OCI-LY7 (cell line): ENCODE data around the gene SCUBE2.

Experiments
- CTCF ChIP-seq: fragments of 200-600 bp; sonication (generic); conservative IDR thresholded peaks from 2 replicates; pipeline ENCODE4 v1.5.1; 2014; ENCODE audit warnings: mild to moderate bottlenecking, antibody characterized with exemption, low read length, moderate library complexity, mixed read lengths
- EZH2phosphoT487 ChIP-seq: fragments of 200-600 bp; sonication (generic); IDR thresholded peaks from 2 replicates; pipeline ENCODE4 v1.6.1; 2018; ENCODE audit warnings: low read depth, borderline replicate concordance, mild to moderate bottlenecking, mixed run types, antibody characterized with exemption, low read length, moderate library complexity, mixed read lengths

DNA sequence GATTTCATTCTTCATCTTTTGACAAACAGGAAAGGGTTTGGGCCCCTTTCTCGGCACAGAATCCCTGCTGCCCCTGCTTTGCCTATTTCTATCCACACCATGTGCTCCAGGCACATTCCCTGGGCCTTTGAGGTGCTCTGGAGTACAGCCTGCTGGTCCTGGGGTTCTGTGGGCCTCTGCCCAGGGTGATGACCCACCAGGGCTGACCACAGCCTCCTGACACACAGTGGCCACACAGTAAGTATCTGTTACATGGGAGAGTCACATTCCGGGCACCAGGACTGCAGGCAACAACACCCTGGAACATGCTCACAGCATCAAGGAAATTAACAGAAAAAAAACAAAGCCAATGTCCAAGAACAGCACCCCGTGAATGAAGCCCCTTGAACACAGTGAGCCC, 39.1 kb downstream of the SCUBE2 start:
- TF ChIP-seq CTCF (no peak), EZH2phosphoT487 (no peak)
